BLaER1 treated with 17β-estradiol and CSF1 and Interleukin-3, amounts not matched to agents 10 nM and 100 nM (cell line): ENCODE results near the gene FFAR3.
A peak's percentile ranks its signal among the peaks of the same experiment; 100 is the strongest.
"Not testable (repeated sequence)": the region's sequence is repeated elsewhere in the genome, so short reads cannot be mapped to it uniquely, and the experiment has no call there.

ENCODE experiments used
- H3K27ac ChIP-seq, 11 experiments: shearing (Covaris generic); formaldehyde crosslinking; 2 replicates each; pipeline ENCODE4 v1.8.1; 2022
- H3K27me3 ChIP-seq, 11 experiments: shearing (Covaris generic); formaldehyde crosslinking; 2 replicates each; pipeline ENCODE4 v1.8.1; 2022
- H3K36me3 ChIP-seq, 11 experiments: shearing (Covaris generic); formaldehyde crosslinking; 2 replicates each; pipeline ENCODE4 v1.8.1; 2022
- H3K4me1 ChIP-seq, 10 experiments: shearing (Covaris generic); formaldehyde crosslinking; 2 replicates each; pipeline ENCODE4 v1.8.1; 2022
- H3K4me2 ChIP-seq, 11 experiments: shearing (Covaris generic); formaldehyde crosslinking; 2 replicates each; pipeline ENCODE4 v1.8.1; 2022
- H3K4me3 ChIP-seq, 10 experiments: shearing (Covaris generic); formaldehyde crosslinking; 2 replicates each; pipeline ENCODE4 v1.8.1; 2022
- H3K9ac ChIP-seq, 11 experiments: shearing (Covaris generic); formaldehyde crosslinking; 2 replicates each; pipeline ENCODE4 v1.8.1; 2022
- H3K9me3 ChIP-seq, 11 experiments: shearing (Covaris generic); formaldehyde crosslinking; replicated peaks in 1 of 11; 2 replicates each; pipeline ENCODE4 v1.8.1; 2022
- H4K20me1 ChIP-seq, 11 experiments: shearing (Covaris generic); formaldehyde crosslinking; 2 replicates each; pipeline ENCODE4 v1.8.1; 2022
- Cebpa-rat ChIP-seq, 11 experiments: shearing (Covaris generic); IDR thresholded peaks; 2 replicates each; pipeline ENCODE4 v1.8.1; 2022

FFAR3 gene

GRCh38 chr19:35355791-35356460 is 2.3 kb upstream of the FFAR3 start:
- peaks cover 0 to 20% (median 0%) of the 10 kb centered on the region in 11 experiments; a peak in 5 of 22 replicates for H3K36me3 ChIP-seq
- no peak overlapping the region for H3K4me3 ChIP-seq
- H3K4me2 ChIP-seq, result peak overlapping the region; percentile 40 to 96 (median 68)
- no peak for TF ChIP-seq Cebpa-rat (IDR thresholded peaks at IDR 0.05)
- peaks cover 62 to 86% (median 76%) of the 10 kb centered on the region in 10 experiments for H3K4me1 ChIP-seq
- H3K9me3 ChIP-seq, result no peaks in the 10 kb centered on the region
- H4K20me1 ChIP-seq, result no peaks in the 10 kb centered on the region
- no peaks in the 10 kb centered on the region for H3K27me3 ChIP-seq
- peak overlapping the region in 5 of 11 experiments; percentile 18 to 44 (median 26); a peak in 3 of 22 replicates for H3K9ac ChIP-seq
- peak overlapping the region in 5 of 11 experiments; percentile 13 to 44 (median 32); a peak in 9 of 22 replicates for H3K27ac ChIP-seq

- H3K4me1 ChIP-seq, result peaks cover 40 to 69% (median 58%) of the 10 kb centered on the region in 10 experiments
- peak overlapping the region in 1 of 11 experiments; percentile 20; a peak in 2 of 22 replicates for H3K4me2 ChIP-seq
- not testable (repeated sequence) for H3K9ac ChIP-seq, H3K27me3 ChIP-seq, H3K4me3 ChIP-seq, H3K9me3 ChIP-seq, H3K27ac ChIP-seq, H4K20me1 ChIP-seq
- H3K36me3 ChIP-seq, result peaks cover 0 to 20% (median 0%) of the 10 kb centered on the region in 11 experiments; a peak in 5 of 22 replicates
These were observed 574 bp downstream of the FFAR3 start for GRCh38 chr19:35358834-35359233.

- H3K27ac ChIP-seq, H3K27me3 ChIP-seq, H3K9ac ChIP-seq, H3K4me3 ChIP-seq, H4K20me1 ChIP-seq, H3K9me3 ChIP-seq: not testable (repeated sequence)
- Histone ChIP-seq H3K4me1 (peaks cover 39 to 63% (median 52%) of the 10 kb centered on the region in 10 experiments), H3K4me2 (peak overlapping the region in 3 of 11 experiments; percentile 20 to 33 (median 22); a peak in 3 of 22 replicates), H3K36me3 (peaks cover 0 to 15% (median 0%) of the 10 kb centered on the region in 11 experiments; a peak in 5 of 22 replicates)
These were observed 1.1 kb downstream of the FFAR3 start for GRCh38 chr19:35359395-35359794.

DNA sequence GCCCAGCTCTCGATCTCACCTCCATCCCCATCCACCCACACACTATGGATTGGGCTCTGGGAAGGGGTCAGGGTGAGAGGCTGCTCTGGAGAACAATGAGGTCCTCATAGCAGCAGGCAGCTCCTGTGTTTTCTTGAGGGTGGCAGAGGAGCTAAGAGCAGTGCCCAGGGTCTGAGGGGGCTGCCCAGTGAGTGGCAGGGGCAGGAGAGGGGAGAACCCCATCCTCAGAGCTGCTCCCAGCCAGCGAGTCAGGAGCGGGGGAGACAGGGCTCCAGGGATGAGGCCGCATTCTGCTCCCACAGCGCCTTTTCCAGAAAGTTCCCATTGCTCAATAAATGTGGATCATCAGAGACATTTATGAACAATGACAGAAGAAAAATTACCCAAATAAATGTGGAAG is 1.8 kb downstream of the FFAR3 start:
- H3K27ac ChIP-seq, H3K4me3 ChIP-seq, H3K9me3 ChIP-seq, H3K4me2 ChIP-seq, H3K9ac ChIP-seq, H3K36me3 ChIP-seq, H4K20me1 ChIP-seq, H3K27me3 ChIP-seq: not testable (repeated sequence)
- H3K4me1 ChIP-seq, result peaks cover 35 to 59% (median 47%) of the 10 kb centered on the region in 10 experiments

- no peaks in the 10 kb centered on the region for H3K9me3 ChIP-seq
- H3K27me3 ChIP-seq, result no peaks in the 10 kb centered on the region
- no peak overlapping the region for H3K9ac ChIP-seq
- peak overlapping the region in 10 of 11 experiments; percentile 16 to 50 (median 32); a peak in 15 of 22 replicates for H3K4me2 ChIP-seq
- no peak overlapping the region for H3K4me3 ChIP-seq
- H3K36me3 ChIP-seq, result no peaks in the 10 kb centered on the region
- no peak for TF ChIP-seq Cebpa-rat (IDR thresholded peaks at IDR 0.05)
- H3K4me1 ChIP-seq, result peaks cover 26 to 51% (median 39%) of the 10 kb centered on the region in 10 experiments
- H3K27ac ChIP-seq, result no peak overlapping the region
- H4K20me1 ChIP-seq, result no peaks in the 10 kb centered on the region
These were observed 2.7 kb downstream of the FFAR3 start for GRCh38 chr19:35360880-35361420.

DNA sequence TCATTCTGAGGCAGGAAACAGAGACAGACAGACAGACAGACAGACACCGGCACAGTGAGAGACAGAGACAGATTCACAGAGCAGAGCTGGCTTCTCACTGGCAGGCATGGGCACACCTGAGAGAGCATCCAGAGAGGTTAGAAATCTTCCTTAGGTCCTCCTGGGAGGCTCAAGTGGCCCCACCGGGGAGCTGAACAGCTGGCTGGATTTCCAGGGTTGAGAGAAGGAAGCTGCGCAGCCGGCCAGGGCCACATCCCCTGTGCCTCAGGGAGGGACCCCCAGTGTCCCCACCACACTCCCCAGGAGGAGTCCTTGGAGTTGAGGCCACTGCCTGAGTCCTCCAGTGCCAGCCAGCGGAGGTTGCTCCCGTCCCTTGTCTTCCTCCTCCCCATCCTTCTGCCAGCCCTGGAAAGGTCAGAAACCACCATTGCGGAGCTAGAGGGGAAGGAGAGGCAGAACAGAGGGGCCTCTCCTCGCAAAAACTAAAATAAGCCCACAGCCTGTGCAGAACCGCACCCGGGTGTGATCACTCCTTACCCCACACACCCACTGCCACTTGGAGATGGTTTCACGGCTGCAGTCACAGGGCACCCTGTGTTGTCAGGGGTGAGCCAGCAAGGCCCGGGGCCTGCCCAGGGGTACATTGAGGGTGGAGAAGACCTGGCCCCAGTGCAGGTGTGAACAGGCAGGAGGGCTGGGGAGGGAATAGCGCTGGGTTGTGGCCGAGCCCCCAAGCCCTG is 4.2 kb downstream of the FFAR3 start:
- peaks cover 18 to 36% (median 27%) of the 10 kb centered on the region in 10 experiments for H3K4me1 ChIP-seq
- peak overlapping the region in 3 of 11 experiments; percentile 22 to 46 (median 42); a peak in 1 of 22 replicates for H3K4me2 ChIP-seq
- TF ChIP-seq Cebpa-rat (IDR thresholded peaks at IDR 0.05), result no peak
- H4K20me1 ChIP-seq, result no peaks in the 10 kb centered on the region
- H3K36me3 ChIP-seq, result no peaks in the 10 kb centered on the region
- H3K9me3 ChIP-seq, result no peaks in the 10 kb centered on the region
- no peak overlapping the region for H3K9ac ChIP-seq
- no peak overlapping the region for H3K4me3 ChIP-seq
- H3K27me3 ChIP-seq, result no peaks in the 10 kb centered on the region
- H3K27ac ChIP-seq, result no peak overlapping the region

GRCh38 chr19:35363001-35363590 is 4.8 kb downstream of the FFAR3 start:
- no peak for TF ChIP-seq Cebpa-rat (IDR thresholded peaks at IDR 0.05)
- Histone ChIP-seq H3K9me3 (no peaks in the 10 kb centered on the region), H3K27me3 (no peaks in the 10 kb centered on the region), H3K4me2 (no peak overlapping the region), H3K36me3 (no peaks in the 10 kb centered on the region), H4K20me1 (no peaks in the 10 kb centered on the region), H3K9ac (no peak overlapping the region), H3K27ac (no peak overlapping the region), H3K4me3 (no peak overlapping the region), H3K4me1 (peaks cover 11 to 29% (median 20%) of the 10 kb centered on the region in 10 experiments)

- no peaks in the 10 kb centered on the region for H3K27me3 ChIP-seq
- H3K4me3 ChIP-seq, result no peak overlapping the region
- no peaks in the 10 kb centered on the region for H3K36me3 ChIP-seq
- no peaks in the 10 kb centered on the region for H4K20me1 ChIP-seq
- no peak overlapping the region for H3K9ac ChIP-seq
- H3K4me2 ChIP-seq, result no peak overlapping the region
- H3K9me3 ChIP-seq, result peaks cover 0 to 6% (median 0%) of the 10 kb centered on the region in 11 experiments; a peak in 7 of 22 replicates
- no peak for TF ChIP-seq Cebpa-rat (IDR thresholded peaks at IDR 0.05)
- no peak overlapping the region for H3K27ac ChIP-seq
- H3K4me1 ChIP-seq, result peaks cover 7 to 24% (median 16%) of the 10 kb centered on the region in 10 experiments; a peak in 19 of 20 replicates
These were observed 5.6 kb downstream of the FFAR3 start for GRCh38 chr19:35363711-35364425.
